Effector CD4-positive, alpha-beta T cell (primary cell): Measurements from ENCODE around the gene HNRNPH1.
"Not testable (repeated sequence)": the region's sequence is repeated elsewhere in the genome, so short reads cannot be mapped to it uniquely, and the experiment has no call there.

Source experiments
- DNase-seq: peaks from one replicate; pipeline ENCODE4 v3.0.0-alpha.2; 2020
- total RNA-seq: gene quantifications from one replicate; lab custom pipeline; 2026; lab: John Stamatoyannopoulos, UW

Gene HNRNPH1, protein sequence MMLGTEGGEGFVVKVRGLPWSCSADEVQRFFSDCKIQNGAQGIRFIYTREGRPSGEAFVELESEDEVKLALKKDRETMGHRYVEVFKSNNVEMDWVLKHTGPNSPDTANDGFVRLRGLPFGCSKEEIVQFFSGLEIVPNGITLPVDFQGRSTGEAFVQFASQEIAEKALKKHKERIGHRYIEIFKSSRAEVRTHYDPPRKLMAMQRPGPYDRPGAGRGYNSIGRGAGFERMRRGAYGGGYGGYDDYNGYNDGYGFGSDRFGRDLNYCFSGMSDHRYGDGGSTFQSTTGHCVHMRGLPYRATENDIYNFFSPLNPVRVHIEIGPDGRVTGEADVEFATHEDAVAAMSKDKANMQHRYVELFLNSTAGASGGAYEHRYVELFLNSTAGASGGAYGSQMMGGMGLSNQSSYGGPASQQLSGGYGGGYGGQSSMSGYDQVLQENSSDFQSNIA
- 2,764 reads per million, percentile 100 among the genes with 10 or more reads in this experiment for total RNA-seq

DNA sequence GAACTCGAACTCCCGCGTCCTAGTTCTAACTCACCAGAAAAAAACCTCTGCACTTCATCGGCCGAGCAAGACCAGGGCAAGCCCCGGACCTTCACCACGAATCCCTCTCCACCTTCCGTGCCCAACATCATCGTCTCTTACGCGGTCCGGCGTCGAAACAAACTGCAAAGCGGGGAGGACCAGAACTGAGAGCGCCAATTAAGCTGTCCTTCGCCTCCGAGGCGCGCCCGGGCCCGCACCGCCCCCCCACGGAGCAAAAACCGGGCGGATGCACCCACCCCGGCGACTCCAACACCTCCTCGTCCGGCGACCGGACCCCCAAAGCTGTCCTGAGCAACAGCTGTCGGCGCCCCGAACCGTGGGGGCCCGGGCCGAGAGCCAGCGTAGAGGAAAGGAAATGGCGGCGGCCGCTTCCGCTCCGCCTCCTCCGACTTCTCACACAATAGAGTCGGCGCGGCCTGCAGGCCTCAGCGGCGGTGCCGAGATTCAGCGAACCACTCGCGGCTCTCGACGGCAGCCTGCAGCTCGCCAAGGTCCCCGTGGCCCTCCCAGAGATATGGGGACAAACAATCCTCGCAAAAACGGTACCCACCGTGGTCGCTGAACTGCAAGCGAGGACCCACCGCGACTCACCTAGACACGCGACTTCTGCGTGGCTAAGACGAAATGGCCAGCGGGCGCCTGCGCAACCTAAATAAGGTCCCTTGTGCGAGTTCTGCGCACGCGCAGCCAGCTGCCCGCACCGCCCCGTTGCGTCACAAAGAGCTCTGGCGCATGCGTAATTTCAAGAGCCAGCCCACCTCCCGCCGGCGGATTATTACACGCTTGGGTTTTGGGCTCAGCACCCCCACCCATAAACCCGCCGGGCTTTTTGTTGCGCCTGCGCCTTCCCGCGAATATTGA, at the start of gene HNRNPH1:
TSS of gene HNRNPH1 (minus strand) at position 669 of the 903 bp plus-strand sequence. CDS start at position 131, 538 bp downstream.
- DNase-seq = peak; percentile 98

DNA sequence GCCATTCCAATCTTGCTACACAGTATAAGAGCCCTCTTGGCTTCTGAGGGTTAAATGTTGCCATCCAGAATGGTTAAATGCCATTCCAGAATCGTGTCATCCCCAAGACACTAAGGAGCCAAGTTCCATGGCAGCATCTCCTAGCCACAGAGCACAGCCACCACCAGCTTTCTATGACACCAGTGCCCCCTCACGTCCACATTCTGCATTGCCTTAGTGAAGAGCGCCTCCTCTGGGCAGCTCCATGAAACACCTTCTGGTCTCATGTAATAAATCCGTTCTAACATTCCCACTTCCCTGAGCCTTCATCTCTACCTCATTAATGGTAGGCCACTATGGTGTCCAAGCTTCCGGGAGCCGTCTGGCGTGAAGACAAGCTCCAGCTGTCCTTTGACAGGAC, 44.9 kb upstream of the HNRNPH1 start:
- peak; percentile 20 for DNase-seq

DNA sequence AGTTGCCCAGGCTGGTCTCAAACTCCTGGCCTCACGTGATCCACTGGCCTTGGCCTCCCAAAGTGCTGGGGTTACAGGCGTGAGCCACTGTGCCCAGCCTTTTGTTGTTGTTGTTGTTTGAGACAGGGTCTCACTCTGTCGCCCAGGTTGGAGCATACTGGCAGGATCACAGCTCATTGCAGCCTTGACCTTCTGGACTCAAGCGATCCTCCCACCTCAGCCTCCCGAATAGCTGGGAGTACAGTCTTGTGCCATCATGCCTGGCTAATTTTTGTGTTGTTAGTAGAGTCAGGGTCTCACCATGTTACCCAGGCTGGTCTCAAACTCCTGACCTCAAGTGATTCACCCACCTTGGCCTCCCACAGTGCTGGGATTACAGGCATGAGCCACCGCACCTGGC, 38.2 kb upstream of the HNRNPH1 start:
- DNase-seq = not testable (repeated sequence)

DNA sequence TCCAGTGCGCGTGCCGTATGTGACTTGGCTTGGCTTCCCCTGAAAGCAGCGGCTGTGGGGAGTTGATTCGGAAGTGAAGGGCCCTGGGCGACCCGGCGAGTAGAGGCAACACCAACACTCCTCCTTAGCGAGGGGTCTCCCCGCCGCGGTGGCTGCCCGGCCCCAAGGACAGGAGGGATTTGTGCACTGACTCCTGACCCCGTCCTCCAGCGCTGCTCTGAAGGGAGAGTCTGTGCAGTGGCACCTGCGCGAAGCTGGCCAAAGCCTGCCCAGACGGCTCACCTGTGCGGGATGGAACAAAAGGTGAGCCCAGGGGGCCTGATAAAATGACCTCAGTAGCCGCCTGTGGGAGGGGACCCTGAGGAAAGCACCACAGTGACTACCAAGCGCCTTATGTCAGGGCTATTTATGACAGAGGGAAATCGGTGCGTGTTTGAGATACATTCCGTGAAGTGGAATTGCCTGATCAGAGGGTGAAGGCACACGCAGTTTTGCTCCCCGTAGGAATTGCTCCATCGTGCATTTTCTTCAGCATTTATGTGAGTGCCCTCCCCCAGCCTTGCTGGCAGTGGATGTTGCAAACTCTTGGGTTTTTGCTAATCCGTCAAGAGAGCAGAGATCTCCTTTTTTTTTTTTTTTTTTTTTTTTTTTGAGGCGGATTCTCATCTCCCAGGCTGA, 34.8 kb upstream of the HNRNPH1 start:
- not testable (repeated sequence) for DNase-seq

DNA sequence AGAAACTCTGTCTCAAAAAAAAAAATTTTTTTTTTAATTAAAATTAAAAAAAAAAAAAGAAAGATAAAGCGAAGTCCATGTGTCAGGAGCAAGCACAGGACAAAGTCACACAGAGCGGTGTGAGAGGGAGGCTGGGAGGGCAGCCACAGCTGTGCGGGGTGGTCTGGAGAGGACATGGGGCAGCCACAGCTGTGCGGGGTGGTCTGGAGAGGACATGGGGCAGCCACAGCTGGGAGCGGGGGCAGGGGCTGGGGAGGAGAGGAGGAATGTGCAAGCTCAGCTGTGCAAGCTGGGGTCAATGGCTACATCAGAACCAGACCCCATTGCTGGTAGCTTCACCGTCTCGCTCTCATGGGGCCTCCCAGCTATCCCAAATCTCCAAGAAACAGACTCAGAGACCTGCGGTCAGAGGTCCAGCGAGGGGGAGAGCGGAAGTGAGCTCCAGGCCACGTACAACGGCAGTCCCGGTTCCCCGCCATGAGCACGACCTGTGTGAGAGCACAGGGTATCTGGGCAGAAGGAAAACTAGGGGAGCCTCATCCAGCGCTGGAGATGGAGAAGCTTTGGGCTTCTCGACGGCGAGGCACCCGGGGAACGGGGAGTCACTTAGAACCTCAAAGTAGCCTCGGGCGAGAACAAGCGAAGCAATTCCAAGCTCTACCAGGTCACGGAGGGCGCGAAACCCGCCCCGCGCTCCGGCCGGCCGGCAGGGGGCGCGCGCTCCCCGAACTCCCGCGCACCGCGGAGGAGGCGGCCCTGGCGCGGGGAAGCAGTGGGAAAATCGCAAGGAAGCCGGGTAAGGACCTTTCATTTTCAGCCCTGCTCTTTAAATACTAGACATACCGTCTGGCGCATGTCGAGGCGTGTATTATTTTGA, 34.1 kb upstream of the HNRNPH1 start:
- DNase-seq = not testable (repeated sequence)

DNA sequence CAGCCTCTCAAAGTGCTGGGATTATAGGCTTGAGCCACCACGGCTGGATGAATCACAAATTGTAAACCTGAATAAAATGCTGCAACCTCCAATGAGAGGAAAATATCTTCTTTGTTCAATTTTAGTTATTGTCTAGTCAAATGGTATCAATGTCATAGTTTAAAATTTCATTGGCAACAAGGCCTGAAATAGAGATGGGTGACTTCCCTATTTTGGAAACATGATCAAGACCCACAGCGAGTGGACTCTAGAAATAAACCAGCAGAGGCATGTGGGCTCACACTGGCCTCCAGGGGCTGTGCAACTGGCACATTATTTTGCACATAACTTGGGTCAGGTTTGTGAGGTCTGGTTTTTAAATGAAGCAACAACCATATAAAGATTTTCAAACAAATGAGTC, 29.7 kb upstream of the HNRNPH1 start:
- DNase-seq = not testable (repeated sequence)

DNA sequence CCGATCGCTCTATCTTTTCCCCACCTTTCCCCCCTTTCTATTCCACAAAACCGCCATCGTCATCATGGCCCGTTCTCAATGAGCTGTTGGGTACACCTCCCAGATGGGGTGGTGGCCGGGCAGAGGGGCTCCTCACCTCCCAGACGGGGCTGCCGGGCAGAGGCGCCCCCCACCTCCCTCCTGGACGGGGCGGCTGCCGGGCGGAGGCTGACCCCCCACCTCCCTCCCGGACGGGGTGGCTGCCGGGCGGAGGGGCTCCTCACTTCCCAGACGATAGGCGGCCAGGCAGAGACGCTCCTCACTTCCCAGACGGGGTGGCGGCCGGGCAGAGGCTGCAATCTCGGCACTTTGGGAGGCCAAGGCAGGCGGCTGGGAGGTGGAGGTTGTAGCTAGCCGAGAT, 26.8 kb upstream of the HNRNPH1 start:
- DNase-seq = not testable (repeated sequence)

DNA sequence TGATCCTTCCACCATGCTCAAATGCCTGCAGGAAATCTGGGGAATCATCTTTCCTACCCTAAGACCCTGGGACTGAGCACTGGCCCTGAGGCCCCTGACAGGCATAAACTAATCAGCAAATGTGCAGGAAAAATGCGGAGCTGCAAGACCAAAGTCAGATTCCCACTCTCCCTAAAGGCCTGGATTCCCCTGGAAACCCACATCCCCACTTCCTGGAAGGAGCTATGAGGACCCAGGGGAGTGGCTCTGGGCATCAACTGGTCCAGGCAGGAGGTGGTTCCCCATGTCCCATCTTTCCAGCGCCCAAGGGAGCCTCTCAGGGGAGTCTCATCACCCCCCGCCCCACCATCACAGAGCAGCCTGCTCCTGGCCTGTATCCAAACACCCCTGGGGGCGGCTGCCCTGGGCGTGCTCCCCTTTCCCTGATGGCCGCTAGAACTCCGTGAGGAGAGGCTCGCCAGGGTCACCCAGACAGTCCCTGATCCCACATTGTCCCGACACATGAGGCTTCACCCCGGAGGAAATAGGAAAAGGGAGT, 25.8 kb upstream of the HNRNPH1 start:
- DNase-seq = not testable (repeated sequence)

DNA sequence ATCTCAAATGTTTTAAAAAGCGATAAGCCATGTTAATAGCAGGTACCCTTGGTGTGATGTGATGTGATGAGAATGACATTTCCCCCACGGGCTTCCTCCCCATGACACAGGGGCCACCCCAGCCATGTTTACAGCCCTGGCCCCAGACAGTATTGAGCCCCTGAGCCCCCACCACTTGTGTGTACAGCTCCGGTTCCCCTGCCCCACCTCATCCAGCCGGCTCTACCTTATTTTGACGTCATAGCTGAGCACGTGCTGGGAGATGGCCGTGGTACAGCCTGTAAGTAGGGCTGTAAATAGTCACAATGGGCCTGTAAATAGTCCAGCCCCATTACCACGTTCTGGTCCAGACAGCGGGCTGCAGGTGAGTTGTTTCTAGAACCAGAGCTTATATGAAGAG, 24.9 kb upstream of the HNRNPH1 start:
- no peak for DNase-seq

DNA sequence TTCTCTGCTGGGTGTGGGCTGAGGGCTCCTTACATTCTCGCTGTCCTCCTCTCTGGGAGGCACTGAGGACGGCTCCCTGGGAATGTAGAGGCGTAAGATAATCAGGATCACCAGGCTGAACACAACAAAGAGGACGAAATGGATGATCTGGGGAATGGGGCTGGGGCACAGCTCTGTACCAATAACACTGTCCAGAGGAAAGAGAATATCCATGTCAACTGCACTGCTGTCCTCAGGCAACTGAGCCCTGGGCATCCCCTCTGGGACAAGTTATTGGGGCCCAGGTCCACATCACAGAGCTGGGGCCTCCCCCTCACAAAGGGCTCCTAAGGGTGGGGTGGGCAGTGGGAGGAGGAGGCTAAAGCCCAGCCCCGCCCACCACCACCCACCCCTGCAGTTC, 21.3 kb upstream of the HNRNPH1 start:
- DNase-seq = not testable (repeated sequence)

DNA sequence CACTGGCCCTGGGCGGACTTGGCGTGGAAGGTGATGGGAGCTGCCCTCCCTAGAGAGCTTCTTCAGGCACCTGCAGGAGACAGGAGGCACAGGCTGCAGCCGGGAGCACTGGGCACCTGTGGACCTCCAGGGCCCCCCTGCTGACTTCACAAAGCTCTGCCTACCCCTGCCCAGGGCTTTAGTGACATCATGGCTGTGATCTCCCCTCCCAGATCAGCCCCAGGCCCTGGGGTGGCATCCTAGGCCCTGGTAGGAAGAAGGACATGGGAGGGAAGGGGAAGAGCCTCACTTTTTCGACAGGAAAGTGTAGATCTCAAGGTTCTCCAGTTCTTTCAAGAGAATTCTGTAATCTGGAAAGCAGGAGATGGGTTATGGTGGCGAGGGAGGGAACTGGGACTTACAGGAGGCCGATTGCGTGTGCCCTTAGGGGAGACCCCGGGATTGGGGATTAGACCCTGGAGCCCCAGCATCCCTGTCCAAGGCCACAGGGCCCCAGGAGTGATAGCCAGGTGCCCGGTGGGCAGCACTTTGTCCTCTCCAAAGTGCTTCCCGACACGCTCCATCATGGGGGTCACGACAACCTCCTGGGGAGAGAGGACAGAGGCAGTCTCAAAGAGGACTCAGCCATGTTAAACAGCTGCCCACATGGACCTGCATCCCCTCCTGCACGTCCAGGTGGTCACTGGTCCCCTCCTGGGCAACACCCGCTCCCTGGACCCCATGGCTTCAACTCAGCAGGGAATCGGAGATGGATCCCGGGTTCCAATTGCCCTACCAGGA, 19.9 kb upstream of the HNRNPH1 start:
- DNase-seq = not testable (repeated sequence)

DNA sequence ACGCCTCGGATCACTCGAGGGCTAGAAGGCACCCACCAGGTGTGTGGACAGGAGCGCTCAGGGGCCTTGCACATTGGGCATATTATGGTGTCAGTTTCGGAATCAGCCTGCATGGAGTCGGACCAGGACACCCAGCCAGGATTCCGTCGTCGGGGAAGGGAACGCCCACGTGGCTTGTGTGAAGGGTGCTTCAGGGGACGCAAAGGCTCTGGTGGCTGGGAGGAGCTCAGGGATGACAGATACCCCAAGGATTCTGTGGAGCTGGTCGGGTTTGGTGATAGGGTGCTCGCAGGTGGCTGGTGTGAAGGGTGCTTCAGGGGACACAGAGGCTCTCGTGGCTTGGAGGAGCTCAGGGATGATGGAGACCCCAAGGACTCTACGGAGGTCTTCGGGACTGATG, 19.2 kb upstream of the HNRNPH1 start:
- DNase-seq = not testable (repeated sequence)

DNA sequence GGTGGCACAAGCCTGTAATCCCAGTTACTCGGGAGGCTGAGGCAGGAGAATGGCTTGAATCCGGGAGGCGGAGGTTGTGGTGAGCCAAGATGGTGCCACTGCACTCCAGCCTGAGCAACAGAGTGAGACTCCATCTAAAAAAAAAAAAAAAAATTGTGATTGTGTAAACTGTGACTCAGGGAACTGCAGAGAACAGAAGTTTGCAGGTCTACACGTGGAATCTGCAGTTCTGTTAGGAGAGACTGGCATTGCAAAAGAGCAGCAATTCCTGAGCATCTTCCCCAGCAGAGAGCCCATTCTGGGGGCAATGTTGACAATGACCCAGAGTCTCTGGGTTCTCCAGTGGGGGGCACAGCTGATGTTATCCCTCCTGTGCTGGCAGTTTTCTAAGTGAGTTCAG, 18.3 kb upstream of the HNRNPH1 start:
- DNase-seq = not testable (repeated sequence)

DNA sequence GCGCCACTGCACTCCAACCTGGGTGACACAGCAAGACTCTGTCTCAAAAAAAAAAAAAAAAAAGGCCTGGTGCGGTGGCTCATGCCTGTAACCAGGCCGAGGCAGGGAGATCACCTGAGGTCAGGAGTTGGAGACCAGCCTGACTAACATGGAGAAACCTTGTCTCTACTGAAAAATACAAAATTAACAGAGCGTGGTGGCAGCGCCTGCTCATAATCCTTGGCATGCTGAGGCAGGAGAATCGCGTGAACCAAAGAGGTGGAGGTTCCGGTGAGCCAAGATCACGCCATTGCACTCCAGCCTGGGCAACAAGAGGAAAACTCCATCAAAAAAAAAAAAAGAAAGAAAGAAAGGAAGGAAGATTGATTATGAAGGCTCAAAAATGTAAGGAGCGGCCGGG, 15.8 kb upstream of the HNRNPH1 start:
- DNase-seq = not testable (repeated sequence)

DNA sequence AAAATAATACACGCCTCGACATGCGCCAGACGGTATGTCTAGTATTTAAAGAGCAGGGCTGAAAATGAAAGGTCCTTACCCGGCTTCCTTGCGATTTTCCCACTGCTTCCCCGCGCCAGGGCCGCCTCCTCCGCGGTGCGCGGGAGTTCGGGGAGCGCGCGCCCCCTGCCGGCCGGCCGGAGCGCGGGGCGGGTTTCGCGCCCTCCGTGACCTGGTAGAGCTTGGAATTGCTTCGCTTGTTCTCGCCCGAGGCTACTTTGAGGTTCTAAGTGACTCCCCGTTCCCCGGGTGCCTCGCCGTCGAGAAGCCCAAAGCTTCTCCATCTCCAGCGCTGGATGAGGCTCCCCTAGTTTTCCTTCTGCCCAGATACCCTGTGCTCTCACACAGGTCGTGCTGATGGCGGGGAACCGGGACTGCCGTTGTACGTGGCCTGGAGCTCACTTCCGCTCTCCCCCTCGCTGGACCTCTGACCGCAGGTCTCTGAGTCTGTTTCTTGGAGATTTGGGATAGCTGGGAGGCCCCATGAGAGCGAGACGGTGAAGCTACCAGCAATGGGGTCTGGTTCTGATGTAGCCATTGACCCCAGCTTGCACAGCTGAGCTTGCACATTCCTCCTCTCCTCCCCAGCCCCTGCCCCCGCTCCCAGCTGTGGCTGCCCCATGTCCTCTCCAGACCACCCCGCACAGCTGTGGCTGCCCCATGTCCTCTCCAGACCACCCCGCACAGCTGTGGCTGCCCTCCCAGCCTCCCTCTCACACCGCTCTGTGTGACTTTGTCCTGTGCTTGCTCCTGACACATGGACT, 11.1 kb upstream of the HNRNPH1 start:
- not testable (repeated sequence) for DNase-seq

DNA sequence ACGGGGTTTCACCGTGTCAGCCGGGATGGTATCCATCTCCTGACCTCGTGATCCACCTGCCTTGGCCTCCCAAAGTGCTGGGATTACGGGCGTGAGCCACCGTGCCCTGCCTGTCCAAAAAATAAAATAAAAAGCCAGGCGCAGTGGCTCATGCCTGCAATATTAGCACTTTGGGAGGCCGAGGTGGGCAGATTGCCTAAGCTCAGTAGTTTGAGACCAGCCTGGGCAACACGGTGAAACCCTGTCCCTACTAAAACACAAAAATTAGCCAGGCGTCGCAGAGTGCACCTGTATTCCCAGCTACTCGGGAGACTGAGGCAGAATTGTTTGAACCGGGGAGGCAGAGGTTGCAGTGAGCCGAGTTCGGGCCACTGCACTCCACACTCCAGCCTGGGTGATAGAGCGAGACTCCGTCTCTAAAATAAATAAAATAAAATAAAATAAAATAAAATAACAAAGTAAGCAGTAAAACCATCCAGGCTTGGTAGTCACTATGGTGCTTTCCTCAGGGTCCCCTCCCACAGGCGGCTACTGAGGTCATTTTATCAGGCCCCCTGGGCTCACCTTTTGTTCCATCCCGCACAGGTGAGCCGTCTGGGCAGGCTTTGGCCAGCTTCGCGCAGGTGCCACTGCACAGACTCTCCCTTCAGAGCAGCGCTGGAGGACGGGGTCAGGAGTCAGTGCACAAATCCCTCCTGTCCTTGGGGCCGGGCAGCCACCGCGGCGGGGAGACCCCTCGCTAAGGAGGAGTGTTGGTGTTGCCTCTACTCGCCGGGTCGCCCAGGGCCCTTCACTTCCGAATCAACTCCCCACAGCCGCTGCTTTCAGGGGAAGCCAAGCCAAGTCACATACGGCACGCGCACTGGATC, 10.3 kb upstream of the HNRNPH1 start:
- DNase-seq = not testable (repeated sequence)

DNA sequence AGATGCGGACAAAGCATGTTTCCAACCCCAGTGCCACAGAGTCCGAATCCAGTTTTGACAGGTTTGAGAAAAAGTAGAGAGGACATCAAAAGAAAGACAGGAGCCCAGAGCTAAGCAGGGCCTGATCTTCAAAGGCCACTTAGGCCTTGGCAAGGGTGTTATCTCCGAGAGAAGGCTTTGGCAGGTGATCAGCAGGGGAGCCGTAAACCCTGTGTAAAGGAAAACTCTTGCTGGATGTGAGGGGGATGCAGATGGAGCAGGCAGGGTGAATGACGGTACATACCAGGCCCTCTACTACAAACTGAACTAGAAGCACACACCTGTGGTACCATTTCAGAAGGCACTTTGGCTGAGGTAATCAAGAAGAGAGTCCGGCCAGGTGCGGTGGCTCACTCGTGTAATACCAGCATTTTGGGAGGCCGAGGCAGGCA, 1.4 kb upstream of the HNRNPH1 start:
- DNase-seq = no peak

DNA sequence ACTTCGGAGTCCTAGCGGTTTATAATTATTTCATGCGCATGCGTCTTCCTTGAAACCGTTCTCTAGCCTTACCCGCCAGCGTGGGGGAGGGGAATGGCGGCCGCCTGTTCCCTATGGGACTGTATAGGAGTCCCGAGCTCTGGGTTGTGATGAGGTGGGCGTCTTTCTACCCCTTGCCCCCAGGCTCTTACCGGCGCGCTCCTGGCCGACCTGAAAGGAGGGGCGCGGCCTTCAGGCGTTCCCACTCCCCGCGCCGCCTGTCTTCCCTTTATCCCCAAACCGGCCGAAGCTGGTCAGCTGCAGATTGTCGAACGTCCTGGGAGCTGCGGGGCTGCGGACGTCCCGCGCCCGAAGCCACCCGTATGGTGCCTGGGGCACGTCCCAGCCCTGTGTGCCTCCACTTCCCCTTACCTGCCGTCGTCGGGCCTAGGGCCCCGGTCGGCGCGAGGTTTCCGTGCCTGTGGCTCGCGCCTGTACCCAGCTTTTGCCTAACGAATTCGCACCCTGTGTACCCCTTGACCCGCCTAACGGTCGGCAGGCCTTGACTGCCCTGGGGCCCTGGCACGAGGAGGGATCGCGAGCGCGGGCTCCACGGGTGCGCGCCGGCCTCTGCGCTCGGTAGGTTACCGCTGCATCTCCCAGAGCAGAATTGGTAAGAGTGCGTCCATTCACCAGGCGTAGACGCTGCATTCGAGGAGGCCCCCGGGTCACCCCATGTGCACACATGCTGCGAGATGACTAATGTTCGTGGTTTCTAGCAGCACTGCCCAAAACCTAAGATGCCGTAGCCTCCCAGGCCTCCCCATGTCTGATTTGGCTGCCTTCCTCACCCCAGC, 653 bp upstream of the HNRNPH1 start:
- DNase-seq = peak; percentile 35
